GM12891 (cell line): ENCODE data around the gene IGF1R.

Experiments used
- PAX5 ChIP-seq: IDR thresholded peaks from 2 replicates; pipeline ENCODE4 v1.6.1; 2011; ENCODE audit warnings: low read length, moderate library complexity, mild to moderate bottlenecking; ENCODE audit not compliant: insufficient read depth, severe bottlenecking
- POLR2A ChIP-seq: IDR thresholded peaks from 2 replicates; pipeline ENCODE4 v1.6.1; 2011; ENCODE audit warnings: low read depth, low read length, control low read depth

- TF ChIP-seq POLR2A (no peak), PAX5 (no peak)
Observed at GRCh38 chr15:98755781-98756180, 107.4 kb downstream of the IGF1R start.
